ENCODE data around the gene PREP.

Gene PREP

DNA sequence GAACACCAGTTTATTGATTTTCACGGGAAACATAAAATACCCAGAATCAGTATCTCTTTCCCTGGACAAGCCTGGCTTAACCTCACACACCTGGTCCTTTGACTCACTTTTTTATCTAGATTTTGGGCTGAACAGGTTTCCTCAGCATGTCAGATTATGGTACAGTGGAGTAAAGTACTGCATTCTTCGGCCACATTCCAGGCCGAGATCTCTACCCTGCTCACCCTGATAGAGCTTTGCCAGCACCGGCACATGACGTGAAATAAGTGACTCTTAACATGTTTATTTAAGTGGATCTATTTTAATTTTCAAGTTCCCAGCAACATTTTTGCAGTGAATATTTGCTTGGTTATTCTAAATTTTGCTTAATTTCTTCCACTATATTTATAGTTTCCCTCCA, 144.1 kb downstream of the PREP start:
- no peak for DNase-seq (ENCODE audit: low spot score)
- H3K27me3 ChIP-seq (ENCODE audit: insufficient read depth, poor library complexity, severe bottlenecking): no peaks in the 10 kb centered on the region
- H3K4me3 ChIP-seq (ENCODE audit: severe bottlenecking): no peak overlapping the region
- TF ChIP-seq, protein P1, sequence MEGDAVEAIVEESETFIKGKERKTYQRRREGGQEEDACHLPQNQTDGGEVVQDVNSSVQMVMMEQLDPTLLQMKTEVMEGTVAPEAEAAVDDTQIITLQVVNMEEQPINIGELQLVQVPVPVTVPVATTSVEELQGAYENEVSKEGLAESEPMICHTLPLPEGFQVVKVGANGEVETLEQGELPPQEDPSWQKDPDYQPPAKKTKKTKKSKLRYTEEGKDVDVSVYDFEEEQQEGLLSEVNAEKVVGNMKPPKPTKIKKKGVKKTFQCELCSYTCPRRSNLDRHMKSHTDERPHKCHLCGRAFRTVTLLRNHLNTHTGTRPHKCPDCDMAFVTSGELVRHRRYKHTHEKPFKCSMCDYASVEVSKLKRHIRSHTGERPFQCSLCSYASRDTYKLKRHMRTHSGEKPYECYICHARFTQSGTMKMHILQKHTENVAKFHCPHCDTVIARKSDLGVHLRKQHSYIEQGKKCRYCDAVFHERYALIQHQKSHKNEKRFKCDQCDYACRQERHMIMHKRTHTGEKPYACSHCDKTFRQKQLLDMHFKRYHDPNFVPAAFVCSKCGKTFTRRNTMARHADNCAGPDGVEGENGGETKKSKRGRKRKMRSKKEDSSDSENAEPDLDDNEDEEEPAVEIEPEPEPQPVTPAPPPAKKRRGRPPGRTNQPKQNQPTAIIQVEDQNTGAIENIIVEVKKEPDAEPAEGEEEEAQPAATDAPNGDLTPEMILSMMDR (IDR thresholded peaks at IDR 0.05; ENCODE audit: poor library complexity, severe bottlenecking): no peak
- H3K9me3 ChIP-seq (ENCODE audit: severe bottlenecking): no peaks in the 10 kb centered on the region
- no peak overlapping the region for H3K27ac ChIP-seq (ENCODE audit: poor library complexity, severe bottlenecking)
- ATAC-seq (ENCODE audit: low read depth): no peak
- H3K4me1 ChIP-seq (ENCODE audit: insufficient read depth, poor library complexity, severe bottlenecking): no peaks in the 10 kb centered on the region
- H3K36me3 ChIP-seq (ENCODE audit: low read depth): no peaks in the 10 kb centered on the region

GRCh38 chr6:105257340-105257739, 145.5 kb downstream of the PREP start:
- no peak overlapping the region for H3K27ac ChIP-seq (ENCODE audit: poor library complexity, severe bottlenecking)
- ATAC-seq (ENCODE audit: low read depth): no peak
- no peaks in the 10 kb centered on the region for H3K4me1 ChIP-seq (ENCODE audit: insufficient read depth, poor library complexity, severe bottlenecking)
- no peak overlapping the region for H3K4me3 ChIP-seq (ENCODE audit: severe bottlenecking)
- TF ChIP-seq, protein P1 (IDR thresholded peaks at IDR 0.05; ENCODE audit: poor library complexity, severe bottlenecking): no peak
- no peaks in the 10 kb centered on the region for H3K27me3 ChIP-seq (ENCODE audit: insufficient read depth, poor library complexity, severe bottlenecking)
- no peaks in the 10 kb centered on the region for H3K36me3 ChIP-seq (ENCODE audit: low read depth)
- no peaks in the 10 kb centered on the region for H3K9me3 ChIP-seq (ENCODE audit: severe bottlenecking)
- no peak for DNase-seq (ENCODE audit: low spot score)

DNA sequence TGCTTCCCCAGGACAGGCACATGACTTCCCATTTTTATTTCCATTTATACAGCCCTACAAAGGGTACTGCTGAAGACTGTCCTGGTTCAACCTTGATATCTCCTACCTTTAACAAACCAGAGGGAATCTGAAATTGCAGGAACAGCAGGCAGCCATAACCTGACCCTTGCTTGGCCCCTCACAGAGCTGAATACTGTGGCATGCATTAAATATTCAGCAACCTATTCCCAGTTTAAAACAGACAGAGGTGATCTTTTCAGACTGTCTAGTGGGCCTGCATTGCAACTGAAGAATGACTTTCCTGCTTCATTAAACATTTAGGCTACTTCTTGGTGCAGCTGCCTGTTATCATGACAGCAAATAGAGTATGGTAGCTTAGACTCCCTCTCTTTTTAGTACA, 146.3 kb downstream of the PREP start:
- H3K36me3 ChIP-seq (ENCODE audit: low read depth): no peaks in the 10 kb centered on the region
- H3K4me1 ChIP-seq (ENCODE audit: insufficient read depth, poor library complexity, severe bottlenecking): no peaks in the 10 kb centered on the region
- no peaks in the 10 kb centered on the region for H3K9me3 ChIP-seq (ENCODE audit: severe bottlenecking)
- H3K27me3 ChIP-seq (ENCODE audit: insufficient read depth, poor library complexity, severe bottlenecking): no peaks in the 10 kb centered on the region
- no peak for DNase-seq (ENCODE audit: low spot score)
- TF ChIP-seq, protein P1 (IDR thresholded peaks at IDR 0.05; ENCODE audit: poor library complexity, severe bottlenecking): no peak
- no peak overlapping the region for H3K4me3 ChIP-seq (ENCODE audit: severe bottlenecking)
- no peak for ATAC-seq (ENCODE audit: low read depth)
- no peak overlapping the region for H3K27ac ChIP-seq (ENCODE audit: poor library complexity, severe bottlenecking)

- Histone ChIP-seq H3K9me3 (ENCODE audit: severe bottlenecking) (no peaks in the 10 kb centered on the region), H3K27ac (ENCODE audit: poor library complexity, severe bottlenecking) (no peak overlapping the region), H3K4me3 (ENCODE audit: severe bottlenecking) (no peak overlapping the region), H3K27me3 (ENCODE audit: insufficient read depth, poor library complexity, severe bottlenecking) (no peaks in the 10 kb centered on the region), H3K4me1 (ENCODE audit: insufficient read depth, poor library complexity, severe bottlenecking) (no peaks in the 10 kb centered on the region), H3K36me3 (ENCODE audit: low read depth) (no peaks in the 10 kb centered on the region)
- ATAC-seq (ENCODE audit: low read depth) (no peak), DNase-seq (ENCODE audit: low spot score) (no peak)
- TF ChIP-seq, protein P1 (IDR thresholded peaks at IDR 0.05; ENCODE audit: poor library complexity, severe bottlenecking): no peak
Measured at GRCh38 chr6:105253787-105254186, 149.1 kb downstream of the PREP start.

DNA sequence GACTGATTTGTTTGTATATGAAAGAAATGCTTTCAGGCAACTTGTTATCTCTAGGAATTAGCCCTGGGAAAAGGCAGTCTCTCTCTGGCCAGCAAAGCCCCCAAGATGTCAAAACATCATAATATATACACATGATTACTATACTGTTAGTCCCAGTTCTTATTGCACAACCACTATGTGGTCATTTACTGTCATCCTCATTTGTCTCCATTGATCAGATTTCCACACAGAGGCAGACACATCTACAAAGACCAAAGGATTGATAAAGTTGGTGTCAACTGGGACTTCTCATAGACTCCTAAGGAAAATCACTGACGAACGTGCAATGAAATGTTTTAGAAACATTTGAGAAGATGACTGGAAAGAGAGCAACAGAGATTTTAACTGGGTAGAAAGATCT, 151.2 kb downstream of the PREP start:
- H3K27ac ChIP-seq (ENCODE audit: poor library complexity, severe bottlenecking): no peak overlapping the region
- H3K27me3 ChIP-seq (ENCODE audit: insufficient read depth, poor library complexity, severe bottlenecking): no peaks in the 10 kb centered on the region
- no peak overlapping the region for H3K4me3 ChIP-seq (ENCODE audit: severe bottlenecking)
- H3K9me3 ChIP-seq (ENCODE audit: severe bottlenecking): no peaks in the 10 kb centered on the region
- TF ChIP-seq, protein P1 (IDR thresholded peaks at IDR 0.05; ENCODE audit: poor library complexity, severe bottlenecking): no peak
- no peaks in the 10 kb centered on the region for H3K36me3 ChIP-seq (ENCODE audit: low read depth)
- ATAC-seq (ENCODE audit: low read depth) (no peak), DNase-seq (ENCODE audit: low spot score) (no peak)
- H3K4me1 ChIP-seq (ENCODE audit: insufficient read depth, poor library complexity, severe bottlenecking): no peaks in the 10 kb centered on the region
